ENCODE measurements around the gene MARCKS.
A peak's percentile ranks its signal among the peaks of the same experiment; 100 is the strongest.

DNA sequence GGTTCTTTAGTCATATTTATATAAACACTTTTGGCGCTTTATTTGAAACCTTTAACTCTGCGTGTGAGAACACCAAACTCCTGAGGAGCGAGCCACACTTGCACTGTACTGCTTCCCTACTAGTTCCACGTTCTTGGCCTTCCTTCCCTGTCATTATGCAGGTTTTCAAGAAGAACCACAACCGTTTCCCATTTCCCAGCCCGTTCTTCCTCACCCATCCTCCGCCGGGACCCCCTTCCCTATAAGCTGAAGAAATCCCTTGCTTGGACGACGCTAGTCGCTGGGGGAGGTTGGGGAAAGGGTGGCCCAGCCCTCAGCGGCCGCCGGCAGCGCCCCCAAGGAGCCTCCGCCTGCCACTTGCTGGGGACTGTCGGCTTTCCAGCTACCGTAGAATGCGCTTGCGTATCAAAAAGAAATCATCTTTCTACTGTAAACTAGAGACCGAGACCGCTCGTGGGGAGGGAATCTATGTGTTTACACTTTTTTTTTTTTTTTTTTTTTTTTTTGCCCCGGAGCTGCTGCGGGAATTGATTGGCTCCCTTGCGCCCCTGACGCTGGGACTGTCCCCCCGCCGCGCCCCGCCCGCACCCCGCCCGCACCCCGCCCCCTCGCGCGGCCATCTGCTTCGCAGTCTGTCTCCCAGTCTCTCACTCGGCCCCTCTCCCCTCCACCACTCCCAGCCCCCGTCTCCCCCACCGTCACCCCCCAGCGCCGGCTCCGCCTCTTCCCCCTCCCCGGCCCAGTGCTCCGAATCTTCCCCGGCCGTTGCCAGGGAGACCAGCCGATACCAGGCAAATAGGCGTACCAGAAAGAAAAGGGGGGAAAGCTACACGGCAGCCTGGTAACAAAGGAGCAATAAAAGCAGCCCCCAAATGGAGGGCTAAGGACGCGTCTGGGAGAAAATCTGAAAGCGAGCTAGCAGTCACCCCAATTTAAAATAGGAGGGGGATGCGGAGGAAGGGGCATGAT, 2.3 kb upstream of the MARCKS start:
- TF ChIP-seq CTCF (IDR thresholded peaks at IDR 0.05) = peak in 1 of 6 experiments; percentile 29
- no peak for TF ChIP-seq POLR2A (IDR thresholded peaks at IDR 0.05)

All from Peyer's patch (tissue), 4 donors.